K562 (cell line): ENCODE results near the gene PTPRR. TPM values are rescaled to one million over a fixed set of nuclear protein-coding genes. Genes with fewer than 3 reads are reported as not detected.
A peak's percentile ranks its signal among the peaks of the same experiment; 100 is the strongest.

Experiments used
- ATAC-seq: fragments of 200-7000 bp; cut with Tn5 transposase; 3 replicates; pipeline ENCODE4 v1.9.1; 2020; ENCODE audit warnings: moderate library complexity
- BruUV-seq: library from RNA; stranded (reverse); fragments of 400-500 nt; replicated peaks from 2 replicates; lab custom pipeline; 2021; lab: Mats Ljungman, UMichigan
- CTCF ChIA-PET: fragments of 300-600 bp; formaldehyde crosslinking; extraction: SDS; loops from one replicate; lab custom pipeline; 2021; ENCODE audit warnings: low intra/inter-chr PET ratio; lab: Yijun Ruan, JAX
- POLR2A ChIA-PET: fragments of 300-600, 350-650 bp; sonication (Branson Sonifier 250); formaldehyde crosslinking; extraction: SDS; loops from one replicate; lab custom pipeline; 2021; ENCODE audit warnings: antibody characterized with exemption, inconsistent platforms; lab: Yijun Ruan, JAX
- DNase-seq, 4 experiments: peaks; one replicate each; pipeline versions ENCODE4 v3.0.0 to v3.0.0-alpha.2; 2011 to 2018; ENCODE audit warnings: low spot score in 3 of 4, mixed read lengths in 3 of 4; ENCODE audit errors: extremely low read depth in 1 of 4
- FAIRE-seq: peaks from 2 replicates; lab custom pipeline; 2011; peaks lifted over from hg19 to GRCh38; lab: Jason Lieb, UNC
- H2AFZ ChIP-seq: 2 replicates; pipeline ENCODE4 v1.6.0; 2011; ENCODE audit warnings: low read depth, low read length, control low read depth, inconsistent platforms
- H3K27ac ChIP-seq: fragments of 200-600 bp; 3 replicates; pipeline ENCODE4 v1.8.0; 2011; ENCODE audit warnings: low read depth, mild to moderate bottlenecking, control low read depth, inconsistent platforms, low read length, moderate library complexity, mixed read lengths; ENCODE audit errors: extremely low read depth
- H3K27me3 ChIP-seq, 2 experiments: fragments of 300-600 bp in 1 of 2; 2 replicates in 1 of 2; 3 replicates in 1 of 2; pipeline versions ENCODE4 v1.6.0 to v1.8.0; 2011; ENCODE audit warnings: inconsistent platforms in 2 of 2, low read length in 2 of 2, mild to moderate bottlenecking in 1 of 2, mixed read lengths in 1 of 2, moderate library complexity in 1 of 2; ENCODE audit not compliant: control insufficient read depth in 2 of 2, insufficient read depth in 2 of 2
- H3K36me3 ChIP-seq: fragments of 300-600 bp; 3 replicates; pipeline ENCODE4 v1.8.0; 2011; ENCODE audit warnings: mild to moderate bottlenecking, low read length, inconsistent platforms; ENCODE audit not compliant: control insufficient read depth, insufficient read depth
- H3K4me1 ChIP-seq, 2 experiments: fragments of 200-600 bp in 1 of 2; replicated peaks in 1 of 2; 2 replicates in 1 of 2; 3 replicates in 1 of 2; pipeline versions ENCODE4 v1.5.1 to v1.8.0; 2011; ENCODE audit warnings: inconsistent platforms in 2 of 2, low read length in 2 of 2, mild to moderate bottlenecking in 1 of 2, mixed read lengths in 1 of 2, moderate library complexity in 1 of 2; ENCODE audit not compliant: control insufficient read depth in 2 of 2, insufficient read depth in 2 of 2
- H3K4me2 ChIP-seq: 2 replicates; pipeline ENCODE4 v1.6.1; 2011; ENCODE audit warnings: low read length, control low read depth, inconsistent platforms, mixed read lengths; ENCODE audit not compliant: insufficient read depth
- H3K4me3 ChIP-seq: fragments of 200-600 bp; sonication (generic), shearing (Covaris generic); 2 replicates; pipeline ENCODE4 v1.5.1; 2016; ENCODE audit warnings: control low read depth, inconsistent platforms
- H3K79me2 ChIP-seq: fragments of 200-600 bp; 3 replicates; pipeline ENCODE4 v1.8.0; 2011; ENCODE audit warnings: low read length, inconsistent platforms; ENCODE audit not compliant: control insufficient read depth, insufficient read depth
- H3K9ac ChIP-seq, 2 experiments: 2 replicates each; pipeline versions ENCODE4 v1.6.0 to v1.6.1; 2011; ENCODE audit warnings: low read depth in 2 of 2, low read length in 2 of 2, control low read depth in 1 of 2, inconsistent platforms in 1 of 2, mild to moderate bottlenecking in 1 of 2, mixed read lengths in 1 of 2; ENCODE audit not compliant: insufficient read depth in 1 of 2
- H3K9me1 ChIP-seq: one replicate; pipeline ENCODE4 v1.6.0; 2011; ENCODE audit warnings: inconsistent platforms, mild to moderate bottlenecking, low read length, moderate library complexity; ENCODE audit not compliant: control insufficient read depth, insufficient read depth
- H3K9me3 ChIP-seq: replicated peaks from 2 replicates; pipeline ENCODE4 v1.5.1; 2011; ENCODE audit warnings: low read depth, low read length, inconsistent platforms; ENCODE audit not compliant: control insufficient read depth, insufficient read depth
- H4K20me1 ChIP-seq: replicated peaks from 2 replicates; pipeline ENCODE4 v1.6.1; 2011; ENCODE audit warnings: low read length, inconsistent platforms, mixed read lengths; ENCODE audit not compliant: control insufficient read depth, insufficient read depth
- AFF1 ChIP-seq, 2 experiments: fragments of 450-650 bp; IDR thresholded peaks; 2 replicates each; pipeline ENCODE4 v1.6.1; 2018; ENCODE audit warnings: mild to moderate bottlenecking in 2 of 2, low read depth in 1 of 2; ENCODE audit not compliant: partially characterized antibody in 2 of 2
- ARHGAP35 ChIP-seq: fragments of 450-650 bp; IDR thresholded peaks from 2 replicates; pipeline ENCODE4 v1.6.1; 2018; ENCODE audit not compliant: partially characterized antibody
- ATF4 ChIP-seq: fragments of 450-650 bp; formaldehyde crosslinking; IDR thresholded peaks from 2 replicates; pipeline ENCODE4 v1.4.0; 2022; ENCODE audit warnings: mild to moderate bottlenecking, moderate library complexity
- BRCA1 ChIP-seq, 2 experiments: fragments of 450-650 bp in 1 of 2; sonication (generic) in 1 of 2; formaldehyde crosslinking in 1 of 2; IDR thresholded peaks; 2 replicates each; pipeline versions ENCODE4 v1.5.0 to v1.6.1; 2017 to 2020; ENCODE audit warnings: mild to moderate bottlenecking in 1 of 2, missing genetic modification reagents in 1 of 2
- DACH1 ChIP-seq: fragments of 450-650 bp; IDR thresholded peaks from 2 replicates; pipeline ENCODE4 v1.6.1; 2018; ENCODE audit not compliant: partially characterized antibody
- MXD1 ChIP-seq: fragments of 250-450 bp; sonication (Bioruptor Pico); IDR thresholded peaks from 2 replicates; pipeline ENCODE4 v1.8.0; 2021; ENCODE audit warnings: borderline replicate concordance, mild to moderate bottlenecking, moderate library complexity; ENCODE audit not compliant: poor library complexity, severe bottlenecking
- RFX1 ChIP-seq: fragments of 450-650 bp; IDR thresholded peaks from 2 replicates; pipeline ENCODE4 v1.6.1; 2016; ENCODE audit warnings: mild to moderate bottlenecking, moderate library complexity
- U2AF2 ChIP-seq: fragments of 200-400 bp; formaldehyde crosslinking; optimal IDR thresholded peaks from 2 replicates; pipeline ENCODE3; 2017; ENCODE audit warnings: low read depth, mild to moderate bottlenecking, low read length
- ZNF561 ChIP-seq: fragments of 450-650 bp; formaldehyde crosslinking; conservative IDR thresholded peaks from 2 replicates; pipeline ENCODE4 v1.4.0; 2020; ENCODE audit warnings: mild to moderate bottlenecking, moderate library complexity
- WGBS: fragments of 100-300 bp; shearing (Covaris generic); methylation state at CpG from one replicate; pipeline ENCODE4 v1.1.6; 2016; ENCODE audit warnings: low coverage, mixed read lengths; ENCODE audit not compliant: insufficient coverage; ENCODE audit errors: missing lambda C conversion rate; 5-methylcytosine and 5-hydroxymethylcytosine counted together
- in situ Hi-C: fragments of 300-500 bp; cut with MboI; formaldehyde crosslinking; loops from 4 replicates; pipeline ENCODE4 v1.15.0; 2018; ENCODE audit warnings: inconsistent platforms, mixed read lengths
- intact Hi-C: fragments of 100-400 bp; cut with micrococcal nuclease; formaldehyde crosslinking; loops from 2 replicates; pipeline ENCODE4 v1.14.2; 2022
- polyA plus RNA-seq, 8 experiments: library from polyadenylated mRNA; depleted of rRNA in 4 of 8; stranded (reverse) in 5 of 8; unstranded in 3 of 8; fragments of >200 nt; fragmentation: Nextera tagmentation in 2 of 8; fragmentation: Illumina TruSeq in 1 of 8; extraction: Ambion mirVana in 2 of 8; extraction: Trizol in 1 of 8; gene quantifications; 2 replicates each; pipeline versions ENCODE4 v1.2.1 to v1.2.3, GENCODE V29; 2011 to 2014; ENCODE audit warnings: inconsistent platforms in 1 of 8, missing spikeins in 1 of 8
- total RNA-seq, 7 experiments: library from RNA; depleted of rRNA in 6 of 7; stranded (reverse); fragments of >200 nt in 6 of 7; fragmentation: Illumina TruSeq in 2 of 7; extraction: Trizol in 2 of 7; gene quantifications; 2 replicates each; pipeline versions ENCODE4 v1.2.1 to v1.2.3, GENCODE V29; 2011 to 2021; ENCODE audit warnings: low replicate concordance in 1 of 7

Gene PTPRR
- total and polyA plus RNA-seq, 9 of the 15 experiments (the other 6 are each of a cell fraction or from before 2014, with no cell fraction given): 6.6 to 41.7 (median 12.3) TPM

- ATAC-seq (no peak), DNase-seq (no peak), FAIRE-seq (no peak)
- Histone ChIP-seq H3K79me2 (no peaks in the 10 kb centered on the region), H4K20me1 (no peaks in the 10 kb centered on the region), H2AFZ (no peak overlapping the region), H3K9me1 (no peaks in the 10 kb centered on the region), H3K36me3 (no peaks in the 10 kb centered on the region), H3K27ac (no peak overlapping the region), H3K9me3 (no peaks in the 10 kb centered on the region), H3K4me3 (no peak overlapping the region), H3K4me2 (no peak overlapping the region)
- 4% methylated on average over 8 of the region's 8 CpGs for WGBS
- ChIA-PET CTCF (no interaction called here), POLR2A (no interaction called here)
- BruUV-seq: no TSS peak
- peak; percentile 31; the same call in 1 of the 2 replicates for TF ChIP-seq RFX1
- TF ChIP-seq ZNF561: no peak
- TF ChIP-seq, all 486 proteins: peak for 1
- Histone ChIP-seq H3K9ac (no peak overlapping the region), H3K4me1 (no peaks in the 10 kb centered on the region; a peak in 1 of 5 replicates), H3K27me3 (no peaks in the 10 kb centered on the region)
- intact Hi-C loops (no loop called here), in situ Hi-C loops (no loop called here)
These were observed 46.7 kb upstream of the PTPRR start for GRCh38 chr12:70966996-70967790.

- Histone ChIP-seq H4K20me1 (no peaks in the 10 kb centered on the region), H3K79me2 (no peaks in the 10 kb centered on the region), H3K4me3 (no peak overlapping the region), H3K4me2 (no peak overlapping the region), H3K9me1 (no peaks in the 10 kb centered on the region), H3K4me1 (no peaks in the 10 kb centered on the region; a peak in 1 of 5 replicates), H2AFZ (no peak overlapping the region), H3K27ac (no peak overlapping the region), H3K9me3 (no peaks in the 10 kb centered on the region), H3K27me3 (no peaks in the 10 kb centered on the region), H3K9ac (no peak overlapping the region), H3K36me3 (no peaks in the 10 kb centered on the region)
- ChIA-PET POLR2A (no interaction called here), CTCF (no interaction called here)
- no TSS peak for BruUV-seq
- no peak for FAIRE-seq
- no peak for ATAC-seq
- in situ Hi-C loops (no loop called here), intact Hi-C loops (no loop called here)
- no peak for DNase-seq
- WGBS: 9% methylated on average over 2 of the region's 2 CpGs
- TF ChIP-seq ATF4 (CRISPR knock-in tag): no peak
- no peak for TF ChIP-seq MXD1 (CRISPR knock-in tag)
- no peak for TF ChIP-seq ARHGAP35
- TF ChIP-seq AFF1 (IDR thresholded peaks at IDR 0.05; ENCODE audit: low read depth in 1 of 2, partially characterized antibody in 2 of 2): no peak
- TF ChIP-seq DACH1: no peak
- no peak for TF ChIP-seq U2AF2
- no peak for TF ChIP-seq BRCA1 (IDR thresholded peaks at IDR 0.05)
- TF ChIP-seq BRCA1 (CRISPR knock-in tag; IDR thresholded peaks at IDR 0.05): no peak
These were observed 45.5 kb upstream of the PTPRR start for GRCh38 chr12:70966046-70966445.
